NCI-H1417 (cell line): ENCODE measurements around the gene SLC37A1.
"Not testable (repeated sequence)": the region's sequence is repeated elsewhere in the genome, so short reads cannot be mapped to it uniquely, and the experiment has no call there.

Experiments
- DNase-seq, 3 experiments: peaks; one replicate each; lab custom pipeline; 2025; lab: John Stamatoyannopoulos, UW

SLC37A1 gene

DNA sequence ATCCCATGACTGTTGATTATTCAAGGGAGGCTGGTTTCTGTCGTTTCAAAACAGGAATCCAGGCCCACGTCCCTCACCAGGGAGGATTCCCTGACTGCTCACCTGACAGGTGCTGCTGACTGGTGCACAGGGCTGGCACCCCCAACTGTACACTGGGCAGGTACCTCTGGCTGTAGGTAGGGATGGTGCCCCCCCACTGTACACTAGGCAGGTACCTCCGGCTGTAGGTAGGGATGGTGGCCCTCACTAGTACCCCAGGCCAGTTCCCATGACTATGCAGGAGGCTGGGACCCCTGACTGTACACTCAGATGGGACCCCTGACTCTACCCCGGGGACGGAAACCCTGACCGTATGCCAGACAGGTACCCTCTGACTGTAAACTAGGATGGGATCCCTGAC lies 106.2 kb downstream of the SLC37A1 start:
- DNase-seq: no peak

DNA sequence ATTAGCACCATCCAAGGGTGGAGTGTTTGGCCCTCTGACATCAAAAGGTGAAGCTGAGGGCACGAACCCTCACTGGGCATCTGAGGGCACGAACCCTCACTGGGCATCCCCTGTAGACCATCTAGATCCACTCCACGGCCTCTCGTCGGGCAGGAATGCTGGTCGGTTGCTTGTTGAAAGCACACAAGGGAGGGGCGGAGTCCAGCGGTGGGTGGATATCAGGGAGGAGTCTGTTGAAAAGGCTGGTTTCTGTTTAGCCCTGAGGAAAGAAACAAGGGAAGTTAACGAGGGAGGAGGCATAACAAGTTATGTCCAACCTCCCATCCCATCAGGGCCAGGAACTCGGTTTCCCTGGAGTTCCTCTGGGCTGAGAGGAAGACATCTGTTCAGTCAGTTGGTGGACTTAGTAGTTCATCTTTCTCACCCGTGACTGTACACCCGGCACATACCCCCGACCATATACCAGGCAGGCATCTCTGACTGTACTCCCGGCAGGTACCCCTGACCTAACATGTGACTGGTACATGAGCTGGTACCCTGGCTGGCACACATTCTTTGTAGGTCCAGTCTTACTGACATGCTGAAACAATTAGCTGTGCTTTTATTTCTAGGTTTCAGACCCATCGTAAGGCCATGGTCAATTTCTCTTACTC lies 107.6 kb downstream of the SLC37A1 start:
- DNase-seq: peak in 1 of 3 experiments; percentile 54

DNA sequence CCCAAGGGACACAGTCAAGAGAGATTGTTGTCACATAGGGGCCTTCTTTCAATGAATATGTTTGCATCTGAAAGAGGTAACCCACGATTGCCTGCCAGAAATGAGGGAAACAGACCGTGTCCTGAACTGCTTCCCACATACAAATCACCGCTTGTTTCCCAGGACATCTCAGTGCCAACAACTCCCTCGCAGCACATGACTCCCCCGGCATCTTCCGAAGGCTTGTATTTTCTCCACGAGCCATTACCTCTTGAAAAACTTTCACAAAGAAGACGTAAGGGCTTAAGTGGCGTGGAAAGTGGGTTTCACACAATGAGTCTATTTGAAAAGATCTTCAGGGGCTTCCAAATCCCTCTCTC lies 108.1 kb downstream of the SLC37A1 start:
- peak in 1 of 3 experiments; percentile 96 for DNase-seq

DNA sequence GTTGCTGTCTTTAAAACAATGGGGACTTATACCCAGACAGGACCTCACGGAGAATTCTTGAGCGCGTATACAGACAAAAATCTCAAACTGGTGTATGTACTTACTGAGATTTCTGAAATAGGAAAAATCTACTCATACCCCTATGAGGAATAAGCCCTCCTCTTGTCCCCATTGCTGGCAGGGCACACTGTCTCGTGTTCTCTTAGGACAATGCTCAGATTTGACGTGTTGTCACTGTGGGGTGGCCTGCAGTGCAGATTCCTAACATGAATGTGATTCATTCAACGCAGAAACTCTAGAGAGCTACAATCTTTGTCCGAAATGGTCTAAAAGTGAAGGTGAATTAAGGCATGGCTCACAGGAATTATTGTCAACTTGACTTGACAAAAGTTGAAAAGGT lies 108.6 kb downstream of the SLC37A1 start:
- DNase-seq: no peak

DNA sequence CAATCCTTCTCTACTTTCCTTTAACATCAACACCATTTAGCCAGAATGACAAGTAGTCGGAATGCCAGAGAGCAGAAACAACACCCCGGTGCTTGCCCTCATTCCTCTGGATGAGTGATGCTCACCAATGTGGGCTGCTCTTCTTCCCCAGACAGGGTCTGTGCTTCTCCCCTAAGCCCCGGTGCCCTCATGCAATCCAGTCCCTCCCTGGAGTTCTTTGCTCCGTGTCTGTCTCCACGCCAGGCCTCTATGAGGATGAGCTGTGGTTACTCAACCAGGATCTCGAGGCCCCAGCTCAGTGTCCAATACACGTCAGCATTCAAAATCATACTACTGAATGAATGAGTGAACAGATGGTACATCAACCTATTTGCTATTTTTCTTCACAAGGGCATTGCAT lies 110.0 kb downstream of the SLC37A1 start:
- no peak for DNase-seq

DNA sequence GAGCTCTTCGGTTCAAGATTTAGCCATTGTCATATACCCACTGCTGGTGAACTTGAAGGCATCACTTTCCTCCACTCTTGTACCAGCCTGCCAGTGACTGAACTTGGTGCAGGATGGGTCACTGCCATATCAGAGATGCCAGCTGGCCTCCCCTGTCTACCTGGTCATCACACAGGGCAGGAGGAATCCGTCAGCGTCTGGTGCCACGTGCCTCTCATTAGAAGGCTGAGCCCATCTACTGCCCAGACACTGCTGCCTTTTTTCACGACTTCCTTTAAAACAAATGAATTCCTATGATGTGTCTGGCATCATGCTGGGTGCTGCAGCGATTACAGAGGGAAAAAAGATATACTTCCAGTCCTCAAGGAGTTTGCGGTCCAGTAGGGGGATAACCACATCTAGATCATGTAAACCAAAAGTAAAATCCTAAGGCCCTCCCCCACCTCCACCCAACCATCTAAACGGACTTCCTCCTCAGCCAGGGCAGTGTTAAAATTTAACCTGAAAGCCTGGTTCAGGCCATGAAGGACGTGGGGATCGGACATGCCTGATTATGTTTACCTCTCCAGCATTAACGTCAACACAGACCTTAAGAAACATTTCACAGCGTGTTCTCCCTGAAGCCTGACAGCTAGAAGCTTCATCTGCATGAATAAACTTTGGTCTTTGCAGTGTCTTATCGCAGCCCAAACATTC lies 110.6 kb downstream of the SLC37A1 start:
- no peak for DNase-seq

DNA sequence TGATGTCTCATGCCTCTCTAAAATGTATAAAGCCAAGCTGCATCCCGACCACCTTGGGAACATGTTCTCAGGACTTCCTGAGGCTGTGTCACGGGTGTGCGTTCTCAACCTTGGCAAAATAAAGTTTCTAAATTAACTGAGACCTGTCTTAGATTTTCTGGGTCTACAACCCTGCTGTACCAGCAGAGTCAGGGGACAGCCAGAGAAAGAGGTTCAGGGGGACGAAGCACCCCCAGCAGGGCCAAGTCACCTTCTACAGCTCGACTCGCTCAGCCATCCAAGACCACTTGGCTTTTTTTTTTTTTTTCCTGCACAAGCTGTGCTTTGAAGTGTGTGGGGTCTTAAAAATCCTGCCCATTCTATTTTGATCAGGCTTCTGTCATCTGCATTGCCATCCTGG lies 111.3 kb downstream of the SLC37A1 start:
- no peak for DNase-seq

DNA sequence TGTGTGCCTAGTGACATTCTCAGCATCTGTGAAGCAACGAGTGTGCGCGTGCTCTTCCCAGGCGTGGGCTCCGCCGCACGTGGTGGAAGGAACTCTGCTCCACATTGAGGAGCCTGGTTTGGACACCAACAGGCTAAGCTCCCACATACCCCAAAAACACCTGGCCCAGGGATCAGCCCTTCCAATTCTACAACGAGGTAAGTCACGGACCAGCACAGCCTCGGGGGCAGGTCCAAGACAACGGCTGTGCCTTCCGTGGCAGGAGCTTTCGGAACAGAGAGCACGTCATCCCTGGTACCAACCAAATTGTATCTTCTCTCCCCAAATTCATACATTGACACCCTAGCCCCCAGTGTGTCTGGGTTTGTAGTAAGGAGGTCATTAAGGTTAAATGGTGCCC lies 112.5 kb downstream of the SLC37A1 start:
- no peak for DNase-seq

DNA sequence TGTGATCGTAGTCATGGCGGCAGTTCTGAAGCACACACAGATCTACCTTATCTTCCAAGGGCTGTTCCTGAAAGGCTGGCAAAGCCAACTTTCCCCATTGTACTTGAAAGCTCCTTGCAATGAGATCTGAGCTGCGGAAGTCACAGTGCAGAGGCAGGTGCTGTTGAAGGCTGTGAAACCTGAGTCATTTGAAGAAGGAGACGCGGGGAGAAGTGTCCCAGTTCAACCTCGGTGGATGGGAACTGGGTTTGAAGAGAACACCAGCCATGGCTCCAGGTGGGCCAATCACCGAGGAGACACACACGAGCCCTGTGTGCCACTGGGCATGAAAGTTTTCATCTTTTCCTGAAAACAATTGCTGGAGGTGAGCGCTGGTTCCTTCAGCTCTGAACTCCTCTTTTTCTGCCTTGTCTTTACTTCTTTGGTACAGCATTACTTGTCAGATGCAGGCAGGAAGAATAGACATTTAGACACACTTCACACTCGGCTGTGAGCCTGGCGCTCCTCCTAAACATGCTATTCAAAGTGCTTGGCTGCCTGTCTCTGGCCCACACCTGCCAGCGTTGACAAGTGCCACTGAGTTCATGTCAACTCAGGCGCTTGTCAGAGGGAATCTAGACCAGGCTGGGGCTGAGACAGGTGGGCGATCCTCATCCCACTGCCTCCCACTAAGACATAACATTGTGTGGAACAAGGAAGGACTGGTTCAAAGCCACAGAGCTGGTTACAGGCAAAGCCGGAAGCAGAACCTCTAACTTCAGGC lies 114.1 kb downstream of the SLC37A1 start:
- peak in 1 of 3 experiments; percentile 20 for DNase-seq

DNA sequence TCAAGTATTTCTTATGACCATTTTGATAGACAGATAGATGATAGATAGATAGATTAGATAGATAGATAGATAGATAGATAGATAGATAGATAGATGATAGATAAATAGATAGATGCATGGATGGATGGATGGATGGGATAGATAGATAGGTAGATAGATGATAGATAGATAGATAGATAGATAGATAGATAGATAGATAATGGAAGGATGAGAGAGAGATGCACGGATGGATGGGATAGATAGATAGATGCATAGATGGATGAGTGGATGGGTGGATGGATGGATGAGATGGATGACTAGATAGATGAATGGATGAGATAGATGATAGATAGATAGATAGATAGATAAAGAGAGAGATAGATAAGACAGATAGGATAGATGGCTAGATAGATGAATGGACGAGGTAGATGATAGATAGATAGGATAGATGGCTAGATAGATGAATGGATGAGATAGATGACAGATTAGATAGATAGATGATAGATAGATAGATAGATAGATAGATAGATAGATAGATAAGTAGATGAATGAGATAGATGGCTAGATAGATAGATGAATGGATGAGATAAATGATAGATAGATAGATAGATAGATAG lies 114.9 kb downstream of the SLC37A1 start:
- not testable (repeated sequence) for DNase-seq

DNA sequence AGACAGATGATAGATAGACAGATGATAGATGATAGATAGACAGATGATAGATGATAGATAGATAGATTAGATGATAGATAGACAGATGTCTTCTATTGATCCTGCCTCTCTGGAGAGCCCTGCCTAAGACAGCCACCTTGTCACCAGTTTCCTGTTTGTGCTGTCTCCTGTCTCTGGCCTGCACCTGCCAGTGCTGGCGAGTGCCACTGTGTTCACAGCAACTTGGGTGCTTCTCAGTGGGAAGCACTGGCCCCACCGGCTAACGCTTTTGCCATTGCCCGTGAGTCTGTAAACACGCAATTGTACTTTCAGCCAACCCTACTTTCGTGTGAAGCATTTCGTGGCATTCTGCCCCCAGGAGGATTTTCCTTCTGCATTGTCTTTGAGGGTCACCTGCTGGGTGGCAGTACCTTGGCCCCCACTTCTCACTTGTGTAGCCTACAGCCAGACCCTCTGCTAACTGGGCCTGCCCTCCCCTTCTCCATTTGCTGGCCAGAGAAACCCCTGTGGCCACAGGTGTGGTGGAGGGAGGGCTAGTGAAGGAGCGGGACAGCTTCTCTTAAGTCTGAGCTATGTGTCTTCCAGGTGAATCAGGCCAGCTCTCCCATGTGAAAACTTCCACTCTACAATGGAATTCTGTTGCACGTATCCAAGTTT lies 116.4 kb downstream of the SLC37A1 start:
- no peak for DNase-seq

DNA sequence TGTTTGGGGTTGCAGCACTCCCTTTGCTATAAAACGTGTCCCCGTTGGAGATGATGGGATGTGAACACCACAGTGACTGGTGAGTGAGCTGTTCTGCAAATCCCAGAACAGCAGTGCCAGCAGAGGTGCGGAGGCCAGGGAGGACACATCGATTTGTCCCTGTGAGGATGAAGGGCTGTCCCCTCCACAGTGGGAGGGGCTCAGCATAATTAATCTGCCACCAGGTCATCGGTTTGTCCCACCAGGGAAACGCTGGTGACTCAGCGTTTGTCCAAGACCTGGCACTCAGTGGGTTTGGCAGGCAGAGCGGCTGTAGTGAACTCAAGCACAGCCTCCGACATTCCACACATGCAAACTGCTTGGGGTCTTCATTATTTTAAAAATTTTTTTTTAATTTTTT lies 117.0 kb downstream of the SLC37A1 start:
- no peak for DNase-seq
